ENCODE data around the gene CISH.
A peak's percentile ranks its signal among the peaks of the same experiment; 100 is the strongest.

The CISH gene

DNA sequence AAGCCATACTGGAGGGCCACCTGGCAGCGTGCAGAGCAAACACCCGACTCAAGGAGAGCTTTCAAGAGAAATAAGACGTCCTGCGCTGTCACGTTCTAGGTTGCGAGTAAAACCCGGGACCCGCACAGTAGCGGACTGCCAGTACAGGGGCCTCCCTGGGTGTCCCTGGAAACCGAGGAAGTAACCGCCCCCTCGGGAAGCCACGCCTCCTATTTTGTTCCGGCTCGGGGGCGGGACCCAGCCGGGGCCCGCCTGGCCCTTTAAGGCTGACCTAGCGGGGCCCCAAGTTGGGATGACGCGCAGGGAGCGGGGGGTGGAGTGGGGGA is 5.2 kb upstream of the CISH start:
- TF ChIP-seq, protein P1, sequence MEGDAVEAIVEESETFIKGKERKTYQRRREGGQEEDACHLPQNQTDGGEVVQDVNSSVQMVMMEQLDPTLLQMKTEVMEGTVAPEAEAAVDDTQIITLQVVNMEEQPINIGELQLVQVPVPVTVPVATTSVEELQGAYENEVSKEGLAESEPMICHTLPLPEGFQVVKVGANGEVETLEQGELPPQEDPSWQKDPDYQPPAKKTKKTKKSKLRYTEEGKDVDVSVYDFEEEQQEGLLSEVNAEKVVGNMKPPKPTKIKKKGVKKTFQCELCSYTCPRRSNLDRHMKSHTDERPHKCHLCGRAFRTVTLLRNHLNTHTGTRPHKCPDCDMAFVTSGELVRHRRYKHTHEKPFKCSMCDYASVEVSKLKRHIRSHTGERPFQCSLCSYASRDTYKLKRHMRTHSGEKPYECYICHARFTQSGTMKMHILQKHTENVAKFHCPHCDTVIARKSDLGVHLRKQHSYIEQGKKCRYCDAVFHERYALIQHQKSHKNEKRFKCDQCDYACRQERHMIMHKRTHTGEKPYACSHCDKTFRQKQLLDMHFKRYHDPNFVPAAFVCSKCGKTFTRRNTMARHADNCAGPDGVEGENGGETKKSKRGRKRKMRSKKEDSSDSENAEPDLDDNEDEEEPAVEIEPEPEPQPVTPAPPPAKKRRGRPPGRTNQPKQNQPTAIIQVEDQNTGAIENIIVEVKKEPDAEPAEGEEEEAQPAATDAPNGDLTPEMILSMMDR (IDR thresholded peaks at IDR 0.05): no peak

GRCh38 chr3:50616003-50616769 is 4.6 kb upstream of the CISH start:
- peak overlapping the region; percentile 88 for H3K4me3 ChIP-seq
- peak overlapping the region; percentile 84 to 93 for H3K27ac ChIP-seq
- TF ChIP-seq, protein P1 (IDR thresholded peaks at IDR 0.05): peak; percentile 99
- DNase-seq (ENCODE audit: low spot score): peak; percentile 92

More for the DNA sequence above, 5.2 kb upstream of the CISH start:
- Histone ChIP-seq H3K27ac (peak overlapping the region; percentile 84 to 93), H3K4me3 (peak overlapping the region; percentile 88)
- peak; percentile 97 for DNase-seq (ENCODE audit: low spot score)

GRCh38 chr3:50615190-50615589 is 3.6 kb upstream of the CISH start:
- DNase-seq (ENCODE audit: low spot score): no peak
- H3K27ac ChIP-seq: no peak overlapping the region
- TF ChIP-seq, protein P1 (IDR thresholded peaks at IDR 0.05): no peak

GRCh38 chr3:50612970-50613846 is 1.6 kb upstream of the CISH start:
- no peak for DNase-seq (ENCODE audit: low spot score)
- TF ChIP-seq, protein P1 (IDR thresholded peaks at IDR 0.05): no peak
- H3K27ac ChIP-seq: no peak overlapping the region
- H3K4me3 ChIP-seq: no peak overlapping the region

More at GRCh38 chr3:50615190-50615589, 3.6 kb upstream of the CISH start:
- H3K4me3 ChIP-seq: no peak overlapping the region

DNA sequence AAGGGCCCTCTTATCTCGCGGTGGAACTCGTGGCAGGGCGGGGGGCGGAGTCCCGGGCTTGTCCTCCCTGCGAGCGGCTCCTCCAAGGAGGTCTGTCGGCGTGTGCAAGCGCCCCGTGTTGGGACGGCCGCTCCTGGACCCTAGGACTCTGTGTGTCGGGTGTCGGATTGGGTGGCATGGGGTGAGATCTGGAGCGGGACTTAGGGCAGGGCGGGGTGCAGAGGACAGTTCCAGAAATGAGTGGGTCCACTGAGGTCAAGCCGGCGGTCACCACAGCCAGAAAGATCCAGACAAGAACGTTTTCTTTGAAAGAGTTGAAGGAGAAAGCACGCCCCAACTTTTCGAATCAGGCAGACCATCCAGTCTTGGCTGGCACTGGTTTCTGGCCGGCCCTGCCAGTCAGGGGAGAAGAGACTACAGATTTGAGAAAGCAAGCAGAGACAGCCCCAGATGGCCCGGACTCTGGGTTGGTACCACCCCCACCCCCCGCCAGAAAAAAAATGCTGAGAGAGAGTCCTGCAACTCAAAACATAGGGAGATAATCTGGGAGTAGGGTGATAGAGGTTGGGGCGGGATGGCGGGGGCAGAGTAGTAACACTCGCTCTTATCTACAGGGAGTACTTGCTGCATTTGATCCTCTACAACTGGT is 784 bp upstream of the CISH start:
- peak overlapping the region; percentile 79 for H3K4me3 ChIP-seq
- DNase-seq (ENCODE audit: low spot score): no peak
- peak overlapping the region; percentile 82 to 86 for H3K27ac ChIP-seq
- TF ChIP-seq, protein P1 (IDR thresholded peaks at IDR 0.05): no peak

GRCh38 chr3:50610992-50611463 is 546 bp downstream of the CISH start:
- TF ChIP-seq, protein P1 (IDR thresholded peaks at IDR 0.05): no peak
- no peak for DNase-seq (ENCODE audit: low spot score)
- Histone ChIP-seq H3K27ac (peak overlapping the region; percentile 82 to 86), H3K4me3 (peak overlapping the region; percentile 79)

All from coronary artery (tissue), 2 donors.